NCI-H1092 treated with DMSO at 0.1 percent for 48 hours (cell line): ENCODE data around the gene STOX2.
"Not testable (repeated sequence)": the region's sequence is repeated elsewhere in the genome, so short reads cannot be mapped to it uniquely, and the experiment has no call there.

Source experiments
- DNase-seq: peaks from one replicate; lab custom pipeline; 2025; lab: John Stamatoyannopoulos, UW

The STOX2 gene

GRCh38 chr4:184019667-184020623, 114.8 kb downstream of the STOX2 start:
- DNase-seq = no peak

DNA sequence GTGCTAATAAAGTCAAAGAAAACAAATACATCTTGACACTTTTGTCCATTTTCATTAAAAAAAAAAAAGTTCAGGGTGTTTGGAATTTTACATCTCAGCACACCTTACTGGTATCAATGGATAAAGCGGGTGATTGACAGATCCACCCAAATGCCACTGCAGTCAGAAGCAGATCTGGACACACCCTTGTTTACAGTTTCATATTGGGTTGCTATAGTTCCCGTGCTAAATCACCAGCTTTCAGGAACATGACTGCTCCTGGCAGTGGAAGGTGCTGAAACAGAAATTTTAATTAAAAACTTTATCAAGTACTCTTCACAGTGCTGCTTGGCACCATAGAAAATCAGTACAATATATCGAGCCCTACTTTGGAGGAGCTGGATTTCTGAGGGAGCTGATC, 116.3 kb downstream of the STOX2 start:
- DNase-seq = no peak

DNA sequence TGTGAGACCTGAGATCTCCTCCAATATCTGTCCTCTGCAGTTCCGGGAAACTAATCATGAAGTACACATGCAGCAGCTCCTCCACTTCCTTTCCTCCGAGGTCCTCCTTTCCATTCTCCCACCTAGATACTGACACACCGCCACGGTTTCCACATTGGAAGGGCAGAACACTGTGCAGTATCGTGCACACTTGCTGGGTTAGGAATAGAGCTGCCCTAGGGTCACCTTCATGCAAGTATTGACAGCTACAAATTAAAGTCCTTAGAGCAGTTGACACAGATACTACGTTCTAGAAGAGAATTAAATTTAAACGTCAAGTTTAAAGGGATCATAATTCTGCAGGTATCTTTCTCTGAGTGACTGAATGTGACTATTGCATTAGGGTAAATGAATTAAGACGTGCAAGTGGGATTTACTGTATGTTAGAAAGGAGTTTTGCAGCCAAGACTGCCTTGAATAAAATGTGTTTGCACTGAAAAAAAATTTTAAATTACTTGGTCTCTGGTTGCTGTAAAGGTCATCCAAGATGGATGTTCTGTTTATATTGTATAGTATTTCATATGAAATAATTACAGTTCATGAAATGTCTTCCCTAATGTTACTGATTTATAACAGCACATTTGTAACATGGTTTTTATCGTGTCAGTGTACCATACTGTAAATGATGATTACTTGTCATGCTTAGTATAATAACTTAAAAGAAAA, 117.7 kb downstream of the STOX2 start:
- no peak for DNase-seq

GRCh38 chr4:184024637-184025036, 119.5 kb downstream of the STOX2 start:
- DNase-seq = no peak

DNA sequence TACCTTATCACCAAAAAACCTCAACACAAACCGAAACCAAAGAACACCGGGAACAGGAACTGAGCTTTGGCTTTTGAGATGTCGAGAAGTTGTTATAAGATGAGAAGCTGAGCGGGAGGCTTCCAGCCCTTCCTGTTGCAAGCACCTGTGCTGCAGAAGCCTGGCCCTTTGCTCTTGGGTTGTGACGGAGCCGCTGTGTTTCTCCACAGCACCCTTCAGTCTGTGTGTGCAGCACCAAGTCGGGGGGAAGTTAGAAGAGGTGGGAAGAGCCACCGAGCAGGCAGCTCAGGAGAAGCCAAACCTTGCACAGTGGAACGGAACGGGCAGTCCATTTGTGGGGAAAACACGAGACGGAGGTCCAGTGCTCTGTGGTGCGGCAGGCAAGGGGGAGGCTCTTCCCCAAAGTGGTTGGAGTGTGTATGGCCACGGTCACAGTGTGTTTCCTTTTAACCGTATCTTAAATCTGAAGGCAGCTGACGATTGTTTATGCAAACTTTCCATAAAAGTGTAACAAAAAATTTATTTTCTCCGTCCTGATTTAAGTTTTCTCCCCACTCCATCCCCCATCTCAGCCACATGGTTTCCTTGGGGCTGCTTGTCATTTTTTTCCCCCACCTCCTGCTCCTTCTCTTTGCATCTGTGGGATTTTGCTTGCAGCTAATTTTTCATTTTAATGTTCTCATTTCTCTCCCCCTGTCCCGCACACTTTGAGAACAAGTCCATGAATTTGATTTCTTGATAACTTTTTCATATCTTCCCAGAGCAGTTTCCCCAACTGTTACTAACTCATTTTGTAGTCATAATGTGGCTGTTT, 123.7 kb downstream of the STOX2 start:
- DNase-seq = no peak

- DNase-seq = no peak
Measured at GRCh38 chr4:184030036-184030435, 124.9 kb downstream of the STOX2 start.

GRCh38 chr4:184030764-184031163, 125.7 kb downstream of the STOX2 start:
- no peak for DNase-seq

DNA sequence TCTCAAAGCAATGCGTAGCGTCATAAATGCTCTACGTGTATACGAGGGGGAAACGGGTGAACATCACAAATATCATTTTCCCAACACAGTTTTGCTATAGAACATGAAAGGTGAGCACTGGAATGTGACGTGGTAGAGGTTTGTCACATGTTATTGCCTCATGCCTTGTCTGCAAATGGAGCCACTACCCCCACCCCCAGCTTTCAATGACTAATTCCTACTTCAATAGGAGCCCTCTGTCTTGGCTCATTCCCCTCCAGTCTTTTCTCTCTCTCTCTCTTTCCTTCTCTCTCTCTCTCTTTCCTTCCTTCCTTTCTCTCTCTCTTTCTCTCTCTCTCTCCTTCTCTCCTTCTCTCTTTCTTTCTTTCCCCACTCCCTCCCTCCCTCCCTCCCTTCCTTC, 127.0 kb downstream of the STOX2 start:
- no peak for DNase-seq

- no peak for DNase-seq
Measured at GRCh38 chr4:184039963-184040383, 134.9 kb downstream of the STOX2 start.

- no peak for DNase-seq
Measured at GRCh38 chr4:184041156-184041555, 136.0 kb downstream of the STOX2 start.

- DNase-seq = no peak
Measured at GRCh38 chr4:184046148-184046547, 141.0 kb downstream of the STOX2 start.

GRCh38 chr4:184051262-184051661, 146.2 kb downstream of the STOX2 start:
- DNase-seq = not testable (repeated sequence)

DNA sequence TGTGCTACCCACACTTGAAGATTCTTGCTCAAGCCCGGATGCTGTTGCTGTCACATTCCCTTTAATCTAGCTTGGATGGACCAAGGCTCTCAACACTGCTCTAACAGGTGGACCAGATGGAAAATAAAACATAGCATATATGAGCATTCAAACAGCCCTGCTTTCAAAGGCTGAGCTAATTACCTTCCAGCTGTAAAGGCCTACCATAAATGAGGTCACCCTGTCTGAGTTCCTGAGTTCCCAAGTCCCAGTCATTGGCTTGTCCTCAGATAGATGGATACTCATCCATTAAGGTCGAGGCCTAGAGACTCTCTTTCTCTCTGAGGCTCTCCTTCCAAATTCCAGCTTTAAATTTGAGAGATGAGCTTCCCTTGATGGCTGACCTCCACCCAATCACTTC, 147.5 kb downstream of the STOX2 start:
- no peak for DNase-seq

DNA sequence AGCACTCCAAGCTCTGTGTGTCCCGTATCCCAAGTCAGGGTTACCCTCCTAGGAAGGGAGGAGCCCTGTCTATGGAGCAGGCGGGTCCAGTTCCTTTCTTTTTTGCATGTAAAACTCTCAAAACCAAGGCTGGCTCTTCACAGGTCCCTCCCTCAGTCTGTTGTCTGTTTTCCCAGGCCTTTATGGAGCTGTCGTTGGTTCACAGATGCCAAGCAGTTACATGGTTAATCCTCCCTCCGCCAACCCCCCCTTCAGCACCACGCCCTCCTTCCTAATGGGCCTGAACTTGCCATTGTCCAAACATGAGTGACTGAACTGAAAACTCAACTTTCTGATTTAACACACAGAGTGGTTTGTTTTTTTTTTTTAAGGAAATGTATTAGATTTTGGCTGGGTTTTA, 148.3 kb downstream of the STOX2 start:
- DNase-seq = no peak

GRCh38 chr4:184056877-184057276, 151.8 kb downstream of the STOX2 start:
- no peak for DNase-seq

- DNase-seq = no peak
Measured at GRCh38 chr4:184058026-184058425, 152.9 kb downstream of the STOX2 start.

GRCh38 chr4:184059099-184059498, 154.0 kb downstream of the STOX2 start:
- no peak for DNase-seq

DNA sequence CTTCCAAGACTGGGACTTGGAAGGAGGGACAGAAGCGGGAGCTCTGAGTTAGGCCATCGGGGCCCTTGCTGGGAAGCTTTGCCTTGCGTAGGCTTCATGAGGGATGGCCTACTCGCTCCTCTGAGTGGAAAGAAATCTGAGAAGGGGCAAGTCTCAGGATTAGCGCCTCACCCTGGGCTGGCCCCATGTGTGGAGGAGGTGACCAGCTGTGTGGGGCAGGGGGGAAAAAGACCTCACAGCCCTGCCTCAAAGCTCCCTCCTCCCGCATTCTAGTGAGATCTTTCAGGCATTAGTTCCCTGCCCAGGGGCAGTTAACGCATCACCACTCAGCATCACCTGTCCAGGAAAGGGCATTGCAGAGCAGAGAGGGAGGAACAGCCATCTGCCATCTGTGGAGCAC, 156.5 kb downstream of the STOX2 start:
- no peak for DNase-seq

DNA sequence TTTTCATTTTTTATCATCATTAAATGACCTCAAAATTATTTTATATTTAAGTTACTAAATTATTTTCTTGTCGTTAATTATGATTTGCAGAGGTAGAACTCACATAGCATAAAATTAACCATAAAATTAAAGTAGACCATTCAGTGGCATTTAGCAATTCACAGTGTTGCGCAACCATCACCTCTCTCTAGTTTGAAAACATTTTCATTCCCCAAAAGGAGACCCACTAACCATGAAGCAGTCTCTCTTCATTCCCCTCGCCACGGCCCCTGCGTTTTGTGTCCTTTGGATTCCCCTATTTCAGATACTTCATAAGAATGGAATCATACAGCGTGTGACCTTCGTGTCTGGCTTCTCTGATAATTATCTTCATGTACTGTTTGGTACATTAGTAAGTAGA, 157.7 kb downstream of the STOX2 start:
- DNase-seq = no peak

DNA sequence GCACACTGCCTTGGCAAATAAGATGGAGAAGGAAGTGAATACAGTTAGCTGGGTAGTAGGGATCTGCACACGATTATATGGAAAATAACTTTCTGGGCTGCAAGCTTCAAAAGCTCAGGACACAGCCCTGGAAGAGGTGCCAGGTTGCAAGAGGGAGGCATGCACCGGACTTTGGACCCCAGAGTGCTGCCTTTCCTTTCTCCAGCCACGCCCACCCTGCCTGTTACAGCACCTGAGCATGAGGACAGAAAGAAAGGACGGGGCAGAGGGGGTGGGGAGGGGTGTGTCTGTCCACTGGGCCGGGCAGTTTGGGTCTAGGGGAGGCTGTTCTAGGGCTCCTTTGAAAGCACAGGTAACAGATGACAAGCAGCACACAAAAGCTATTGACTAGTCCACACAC, 159.8 kb downstream of the STOX2 start:
- no peak for DNase-seq

DNA sequence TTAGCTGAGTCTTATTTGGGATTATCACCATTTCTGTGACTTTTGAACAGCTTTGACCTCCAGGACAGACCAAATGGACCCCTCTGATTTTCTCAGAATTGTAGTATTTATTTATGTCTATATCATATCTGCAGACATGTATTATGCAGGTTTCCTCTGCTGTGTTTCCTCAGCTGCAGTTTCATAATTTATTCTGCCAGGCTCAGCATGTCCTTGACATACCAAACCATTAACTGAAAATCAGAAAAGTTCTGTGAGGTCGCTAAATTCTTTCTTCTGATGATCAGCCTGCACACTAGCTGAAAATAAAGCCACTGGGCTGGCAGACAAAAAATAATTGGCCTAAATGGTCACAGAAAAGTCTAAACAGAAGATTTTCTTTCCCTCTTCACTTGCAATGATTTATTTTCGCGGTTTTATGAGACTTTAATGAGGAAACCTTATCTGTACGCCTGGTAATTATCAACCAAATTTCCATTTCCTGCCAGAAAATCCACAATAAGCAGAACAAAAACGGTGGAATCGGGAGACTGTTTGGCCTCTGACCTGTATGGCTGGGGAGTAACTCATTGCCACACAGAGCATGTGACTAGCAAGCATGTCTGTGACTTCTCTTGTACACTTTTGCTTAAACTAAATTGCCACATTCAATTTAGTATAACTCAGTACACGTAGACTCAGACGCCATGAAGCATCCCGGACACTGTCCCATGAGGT, 161.6 kb downstream of the STOX2 start:
- DNase-seq = no peak
